SU-DHL-6 (cell line): Measurements from ENCODE around the gene ZBTB7A.

Experiments used
- H2AFZ ChIP-seq: fragments of 200-600 bp; sonication (generic); 2 replicates; pipeline ENCODE4 v1.6.1; 2014; ENCODE audit warnings: low read depth, mild to moderate bottlenecking, moderate library complexity, mixed read lengths, antibody characterized with exemption, low read length; ENCODE audit not compliant: severe bottlenecking
- H3F3A ChIP-seq: fragments of 200-600 bp; shearing (Covaris generic); 2 replicates; pipeline ENCODE4 v1.6.0; 2016; ENCODE audit warnings: antibody characterized with exemption, mild to moderate bottlenecking; ENCODE audit not compliant: insufficient read depth
- H3K27ac ChIP-seq: fragments of 200-600 bp; sonication (generic); 2 replicates; pipeline ENCODE4 v1.5.1; 2016; ENCODE audit warnings: low read depth, mild to moderate bottlenecking, low read length, moderate library complexity, mixed read lengths
- H3K27me3 ChIP-seq: fragments of 200-600 bp; sonication (generic), shearing (Covaris generic); 2 replicates; pipeline ENCODE4 v1.6.0; 2014; ENCODE audit warnings: mild to moderate bottlenecking, low read length
- H3K36me3 ChIP-seq: fragments of 200-600 bp; sonication (generic); 2 replicates; pipeline ENCODE4 v1.6.1; 2014; ENCODE audit warnings: mild to moderate bottlenecking, low read length, mixed read lengths
- H3K4me2 ChIP-seq: fragments of 300-600, 200-600 bp; shearing (Covaris generic), sonication (generic); 2 replicates; pipeline ENCODE4 v1.6.0; 2014; ENCODE audit warnings: low read length, low read depth, mild to moderate bottlenecking; ENCODE audit not compliant: poor library complexity, severe bottlenecking
- H3K4me3 ChIP-seq: fragments of 200-600 bp; sonication (generic); 2 replicates; pipeline ENCODE4 v1.5.1; 2014; ENCODE audit warnings: antibody characterized with exemption, low read length, mild to moderate bottlenecking, mixed read lengths; ENCODE audit not compliant: insufficient read depth, poor library complexity, severe bottlenecking
- H3K79me2 ChIP-seq: fragments of 200-600 bp; sonication (generic); 2 replicates; pipeline ENCODE4 v1.6.1; 2014; ENCODE audit warnings: mild to moderate bottlenecking, low read length, moderate library complexity; ENCODE audit not compliant: insufficient read depth
- H3K9ac ChIP-seq: fragments of 200-600 bp; sonication (generic); 2 replicates; pipeline ENCODE4 v1.7.0; 2014; ENCODE audit warnings: mild to moderate bottlenecking, low read length
- H3K9me2 ChIP-seq: fragments of 200-600 bp; sonication (generic); replicated peaks from 2 replicates; pipeline ENCODE4 v1.6.1; 2014; ENCODE audit warnings: low read length; ENCODE audit not compliant: insufficient read depth
- H3K9me3 ChIP-seq: fragments of 200-600 bp; sonication (generic); 2 replicates; pipeline ENCODE4 v1.6.1; 2014; ENCODE audit warnings: low read length, mixed read lengths; ENCODE audit not compliant: insufficient read depth
- H4K20me1 ChIP-seq: fragments of 200-600 bp; sonication (generic); 2 replicates; pipeline ENCODE4 v1.6.1; 2014; ENCODE audit warnings: low read depth, mild to moderate bottlenecking, antibody characterized with exemption, low read length, moderate library complexity, mixed read lengths
- EZH2phosphoT487 ChIP-seq: fragments of 200-600 bp; sonication (generic), shearing (Covaris generic); conservative IDR thresholded peaks from 2 replicates; pipeline ENCODE4 v1.6.1; 2018; ENCODE audit warnings: mild to moderate bottlenecking, antibody characterized with exemption, low read length, moderate library complexity, mixed read lengths
- TF ChIP-seq, protein P1 (sequence below): fragments of 200-600 bp; sonication (generic); IDR thresholded peaks from one replicate; pipeline ENCODE4 v1.5.1; 2017; ENCODE audit warnings: antibody characterized with exemption, mild to moderate bottlenecking, low read length, moderate library complexity; ENCODE audit not compliant: insufficient read depth, poor library complexity, severe bottlenecking

ZBTB7A gene

DNA sequence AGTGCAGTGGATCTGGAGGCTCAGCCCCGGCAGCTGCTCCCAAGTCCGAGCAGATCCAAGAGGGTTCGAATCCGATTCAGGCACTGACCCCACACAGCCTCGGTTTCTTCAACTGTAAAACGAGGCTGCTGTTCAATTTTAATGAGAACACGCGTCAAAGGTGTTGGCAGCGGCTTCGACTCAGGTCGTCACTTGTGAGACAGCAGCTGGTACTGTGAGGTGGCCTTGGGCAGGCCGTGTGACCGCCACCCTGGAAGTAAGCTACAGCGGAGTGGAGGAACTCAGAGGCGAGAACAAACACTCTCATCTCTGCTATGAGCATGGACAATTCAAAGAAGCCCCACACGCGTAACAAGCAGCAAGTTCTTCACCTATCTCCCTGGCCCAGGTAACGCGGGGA is 47.5 kb upstream of the ZBTB7A start:
- H3K36me3 ChIP-seq, result no peaks in the 10 kb centered on the region

DNA sequence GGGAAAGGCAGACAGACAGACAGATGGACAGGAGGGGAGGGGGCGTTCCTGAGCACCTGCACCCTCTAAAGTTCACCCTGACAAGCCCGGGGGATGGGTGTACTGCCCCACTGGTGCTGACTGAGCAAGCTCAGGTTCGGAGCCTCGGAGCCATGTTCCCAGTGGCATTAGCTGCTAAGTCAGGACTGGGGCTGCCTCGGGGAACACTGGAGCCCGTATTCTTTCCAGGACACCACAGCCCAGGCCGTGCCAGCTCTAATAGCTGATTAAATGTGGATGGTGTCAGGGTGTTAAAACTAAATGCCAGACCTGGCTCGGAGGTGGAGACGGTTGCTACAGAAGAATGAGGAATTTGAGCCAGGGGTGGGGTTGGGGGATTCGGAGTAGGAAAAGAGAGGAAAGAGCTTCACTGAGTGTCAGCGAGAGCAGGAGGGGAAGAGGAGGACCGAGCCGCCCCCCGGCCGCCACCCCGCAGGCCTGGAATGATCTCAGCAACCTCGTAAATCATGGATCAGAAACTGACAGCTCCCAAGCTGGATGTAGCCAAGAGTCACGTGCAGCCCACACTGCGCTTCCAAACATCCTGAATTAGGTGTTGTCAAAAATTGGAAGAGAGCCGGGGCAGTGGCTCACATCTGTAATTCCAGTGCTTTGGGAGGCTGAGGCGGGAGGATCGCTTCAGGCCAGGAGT is 46.8 kb upstream of the ZBTB7A start:
- no peaks in the 10 kb centered on the region for H3K27me3 ChIP-seq
- H2AFZ ChIP-seq, result no peak overlapping the region
- no peaks in the 10 kb centered on the region for H3K36me3 ChIP-seq
- H3K27ac ChIP-seq, result no peak overlapping the region
- no peaks in the 10 kb centered on the region; the same call in 1 of the 2 replicates for H3F3A ChIP-seq
- H3K9me2 ChIP-seq, result no peaks in the 10 kb centered on the region
- H3K9me3 ChIP-seq, result no peaks in the 10 kb centered on the region
- H3K4me3 ChIP-seq, result no peak overlapping the region
- no peak overlapping the region for H3K4me2 ChIP-seq
- H4K20me1 ChIP-seq, result no peaks in the 10 kb centered on the region
- peaks cover 6% of the 10 kb centered on the region; the same call in 1 of the 2 replicates for H3K79me2 ChIP-seq
- no peak for TF ChIP-seq EZH2phosphoT487
- TF ChIP-seq, protein P1, sequence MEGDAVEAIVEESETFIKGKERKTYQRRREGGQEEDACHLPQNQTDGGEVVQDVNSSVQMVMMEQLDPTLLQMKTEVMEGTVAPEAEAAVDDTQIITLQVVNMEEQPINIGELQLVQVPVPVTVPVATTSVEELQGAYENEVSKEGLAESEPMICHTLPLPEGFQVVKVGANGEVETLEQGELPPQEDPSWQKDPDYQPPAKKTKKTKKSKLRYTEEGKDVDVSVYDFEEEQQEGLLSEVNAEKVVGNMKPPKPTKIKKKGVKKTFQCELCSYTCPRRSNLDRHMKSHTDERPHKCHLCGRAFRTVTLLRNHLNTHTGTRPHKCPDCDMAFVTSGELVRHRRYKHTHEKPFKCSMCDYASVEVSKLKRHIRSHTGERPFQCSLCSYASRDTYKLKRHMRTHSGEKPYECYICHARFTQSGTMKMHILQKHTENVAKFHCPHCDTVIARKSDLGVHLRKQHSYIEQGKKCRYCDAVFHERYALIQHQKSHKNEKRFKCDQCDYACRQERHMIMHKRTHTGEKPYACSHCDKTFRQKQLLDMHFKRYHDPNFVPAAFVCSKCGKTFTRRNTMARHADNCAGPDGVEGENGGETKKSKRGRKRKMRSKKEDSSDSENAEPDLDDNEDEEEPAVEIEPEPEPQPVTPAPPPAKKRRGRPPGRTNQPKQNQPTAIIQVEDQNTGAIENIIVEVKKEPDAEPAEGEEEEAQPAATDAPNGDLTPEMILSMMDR, result no peak
- H3K9ac ChIP-seq, result no peak overlapping the region

More for the DNA sequence above, 47.5 kb upstream of the ZBTB7A start:
- no peaks in the 10 kb centered on the region; the same call in 1 of the 2 replicates for H3F3A ChIP-seq
- no peak for TF ChIP-seq EZH2phosphoT487
- TF ChIP-seq, protein P1, result no peak
- no peak overlapping the region for H3K4me2 ChIP-seq
- H3K9me2 ChIP-seq, result no peaks in the 10 kb centered on the region
- H3K9ac ChIP-seq, result no peak overlapping the region
- no peak overlapping the region for H2AFZ ChIP-seq
- H3K27ac ChIP-seq, result peak overlapping the region; percentile 69; the same call in 1 of the 2 replicates
- no peaks in the 10 kb centered on the region for H3K27me3 ChIP-seq
- H3K79me2 ChIP-seq, result peaks cover 8% of the 10 kb centered on the region; the same call in 1 of the 2 replicates
- H3K9me3 ChIP-seq, result no peaks in the 10 kb centered on the region
- H3K4me3 ChIP-seq, result no peak overlapping the region
- no peaks in the 10 kb centered on the region for H4K20me1 ChIP-seq

DNA sequence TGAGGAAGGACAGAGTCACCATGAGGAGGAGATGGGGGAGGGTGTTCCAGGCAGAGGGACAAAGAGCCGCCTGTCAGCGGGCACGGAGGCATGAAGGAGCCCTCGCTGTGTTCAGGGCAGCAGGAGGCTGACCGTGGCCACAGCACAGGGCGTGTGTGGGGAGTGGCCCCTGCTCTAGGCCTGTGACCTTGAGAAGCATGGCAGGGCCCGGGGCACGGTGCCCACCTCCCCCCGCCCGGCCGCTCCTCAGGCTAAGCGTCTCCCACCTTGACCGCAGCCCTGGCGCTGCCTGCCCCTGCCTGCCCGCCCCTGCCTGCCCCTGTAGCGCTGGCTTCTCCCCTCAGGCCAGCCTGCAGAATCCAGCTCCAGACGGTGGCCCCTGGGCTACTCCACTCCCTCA is 45.7 kb upstream of the ZBTB7A start:
- no peaks in the 10 kb centered on the region for H3K9me3 ChIP-seq
- H2AFZ ChIP-seq, result no peak overlapping the region
- no peaks in the 10 kb centered on the region for H3K9me2 ChIP-seq
- no peaks in the 10 kb centered on the region for H4K20me1 ChIP-seq
- H3K4me2 ChIP-seq, result no peak overlapping the region
- TF ChIP-seq EZH2phosphoT487, result no peak
- TF ChIP-seq, protein P1, result no peak
- H3K9ac ChIP-seq, result no peak overlapping the region
- H3F3A ChIP-seq, result no peaks in the 10 kb centered on the region; the same call in 1 of the 2 replicates
- H3K36me3 ChIP-seq, result no peaks in the 10 kb centered on the region
- H3K79me2 ChIP-seq, result no peaks in the 10 kb centered on the region
- no peaks in the 10 kb centered on the region for H3K27me3 ChIP-seq
- no peak overlapping the region for H3K4me3 ChIP-seq
- no peak overlapping the region for H3K27ac ChIP-seq
